GM21529 (cell line): ENCODE data around the gene REEP2.

Experiments
- ATAC-seq: cut with Tn5 transposase; IDR thresholded peaks from one replicate; pipeline ENCODE4 v1.9.1; 2021; ENCODE audit not compliant: unreplicated experiment

The REEP2 gene

DNA sequence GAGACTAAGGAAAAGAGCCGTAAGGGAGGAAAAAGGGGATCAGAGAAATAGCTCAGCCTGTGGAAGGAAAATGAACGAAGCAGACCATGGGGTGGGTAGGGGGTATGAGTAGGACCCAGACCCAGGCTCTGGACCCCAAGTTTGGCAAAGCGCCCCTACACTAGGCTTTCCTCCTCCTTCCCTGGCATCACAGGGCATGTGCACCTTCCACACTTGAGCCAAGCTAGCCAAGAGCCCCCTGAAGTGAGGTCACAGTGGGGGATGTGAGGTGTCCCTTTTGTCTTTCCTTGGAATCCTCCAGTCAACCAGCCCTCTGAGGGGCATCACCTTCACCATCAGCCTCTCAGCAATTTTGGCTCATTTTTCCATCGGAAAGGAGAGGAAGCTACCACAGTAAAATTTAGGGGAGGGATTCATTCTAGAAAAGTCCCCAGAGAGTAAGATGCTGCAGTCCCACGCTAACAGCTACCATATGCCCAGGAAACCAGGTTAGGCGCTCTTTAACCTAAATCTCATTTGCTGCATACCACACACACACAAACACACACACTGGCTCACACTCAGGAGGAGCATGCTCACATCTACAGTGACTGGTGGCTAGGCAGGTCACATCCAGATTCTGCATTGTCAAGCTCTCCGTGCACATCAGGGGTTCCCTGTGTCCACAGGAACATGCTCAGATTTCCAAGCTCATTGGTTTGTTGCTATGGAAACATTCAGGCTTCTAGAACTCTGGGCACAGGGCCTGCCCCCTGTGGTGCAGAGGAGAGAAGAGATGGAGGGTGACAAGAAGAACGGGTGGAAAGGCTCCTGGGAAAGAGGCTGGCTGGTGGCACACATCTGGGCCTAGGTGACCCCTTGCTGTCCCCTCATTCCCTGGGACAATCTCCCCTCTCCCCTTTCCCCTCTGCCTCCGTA is 9.9 kb downstream of the REEP2 start:
- ATAC-seq, result no peak

DNA sequence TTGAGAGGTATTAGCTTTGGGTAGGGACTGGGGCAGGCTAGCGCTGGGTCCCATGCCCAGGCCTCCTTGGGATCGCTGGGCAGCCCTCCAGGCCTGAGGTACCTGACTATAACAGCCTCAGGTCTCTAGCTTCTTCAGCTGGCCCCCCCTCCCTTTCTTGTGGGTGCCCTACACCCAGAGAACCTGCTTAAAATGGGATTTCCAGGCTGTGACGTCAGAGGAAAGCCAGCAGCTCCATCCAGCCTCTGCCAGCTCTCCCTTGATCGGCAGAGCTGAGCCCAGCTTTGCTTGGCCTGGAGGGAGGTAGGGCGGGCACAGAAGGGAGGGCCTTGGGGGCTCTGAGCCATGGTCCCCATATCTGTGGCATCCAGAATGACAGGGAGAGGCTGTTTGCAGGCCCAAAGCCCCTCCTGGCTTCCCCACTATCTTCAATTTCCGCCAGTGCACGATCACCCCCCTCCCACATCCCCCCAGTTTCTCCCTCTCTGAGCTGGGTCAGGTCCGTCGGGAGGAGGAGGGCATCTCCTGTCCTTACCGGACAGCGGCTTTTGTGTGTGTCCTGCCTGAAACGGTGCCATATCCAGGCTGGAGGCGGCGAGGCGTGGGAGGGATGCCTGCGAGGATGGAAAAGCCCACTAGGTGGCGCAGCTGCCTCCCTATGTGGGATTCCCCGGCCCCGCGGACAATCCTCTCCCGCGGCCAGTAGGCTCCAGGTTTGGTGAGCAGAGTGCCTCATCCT is 10.8 kb downstream of the REEP2 start:
- ATAC-seq, result peak; percentile 88

DNA sequence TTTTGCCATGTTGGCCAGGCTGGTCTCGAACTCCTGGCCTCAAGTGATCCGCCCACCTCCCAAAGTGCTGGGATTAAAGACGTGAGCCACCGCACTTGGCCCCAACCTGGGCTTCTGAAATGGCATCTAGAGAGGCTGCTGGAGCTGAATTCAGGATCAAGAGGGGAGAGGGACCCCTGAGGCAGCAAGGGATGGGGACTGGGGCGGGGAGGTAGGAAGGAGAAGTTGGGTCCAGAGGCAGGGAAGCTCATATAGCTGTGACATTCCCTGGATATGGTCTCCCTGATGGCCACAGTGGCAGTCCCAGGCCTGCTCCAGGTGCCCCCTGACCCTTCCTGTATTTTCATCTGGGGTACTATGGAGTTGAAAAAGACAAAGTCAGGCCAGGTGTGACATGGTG is 12.1 kb downstream of the REEP2 start:
- no peak for ATAC-seq

DNA sequence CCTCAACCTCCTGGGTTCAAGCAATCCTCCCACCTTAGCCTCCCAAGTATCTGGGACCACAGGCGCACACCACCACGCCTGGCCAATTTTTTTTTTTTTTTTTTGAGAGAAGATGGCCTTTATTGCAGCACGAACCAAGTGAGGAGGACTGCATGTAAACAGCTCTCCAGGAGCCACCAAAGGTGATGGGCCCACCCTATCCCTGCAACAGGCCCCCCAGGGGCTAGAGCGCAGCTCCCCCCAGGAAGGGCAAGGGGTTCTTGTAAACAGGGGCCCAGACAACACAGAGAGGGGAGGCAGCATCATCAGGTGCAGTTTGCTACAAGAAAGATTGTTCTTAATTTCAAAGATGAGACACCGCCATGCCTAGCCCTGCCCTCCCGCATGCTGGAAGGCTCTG is 13.9 kb downstream of the REEP2 start:
- no peak for ATAC-seq

DNA sequence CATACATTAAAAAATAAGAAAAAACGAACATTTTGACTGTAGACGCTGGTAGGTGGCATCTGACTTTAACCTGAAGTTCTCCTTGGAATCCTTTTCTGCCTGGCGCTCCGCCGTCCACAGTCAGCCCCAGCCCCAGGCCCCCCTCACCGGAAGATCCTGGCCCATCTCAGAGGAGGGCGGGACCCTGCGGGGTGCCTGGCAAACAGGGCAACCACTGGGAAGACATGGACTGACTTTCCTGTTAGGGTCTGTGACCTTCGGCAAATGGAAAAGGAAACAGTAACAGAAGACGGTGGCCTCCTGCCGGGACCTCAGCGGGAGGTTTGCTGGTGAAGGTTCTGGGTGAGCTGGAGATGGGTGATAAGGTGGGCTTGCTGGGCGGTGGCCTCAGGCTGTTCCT is 14.7 kb downstream of the REEP2 start:
- ATAC-seq, result no peak

DNA sequence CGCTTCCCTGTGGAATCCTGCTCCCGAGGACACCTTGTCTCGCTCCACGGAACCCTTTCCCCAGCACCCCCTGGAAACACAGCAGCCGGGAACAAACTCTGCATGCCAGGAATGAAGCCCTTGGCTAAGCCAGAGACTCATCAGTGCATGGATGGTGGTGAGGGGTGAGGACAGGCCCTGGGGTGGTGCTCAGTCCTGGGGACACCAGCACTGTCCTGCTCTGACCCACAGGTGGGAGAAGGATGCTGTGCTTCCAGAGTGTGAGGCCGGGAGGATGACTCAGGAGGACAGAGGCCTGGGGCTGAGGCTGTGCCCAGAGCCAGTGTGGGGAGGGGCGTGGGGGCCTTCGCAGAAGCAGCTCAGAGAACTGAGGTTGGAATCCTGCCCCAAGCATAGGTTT is 15.3 kb downstream of the REEP2 start:
- ATAC-seq, result no peak

DNA sequence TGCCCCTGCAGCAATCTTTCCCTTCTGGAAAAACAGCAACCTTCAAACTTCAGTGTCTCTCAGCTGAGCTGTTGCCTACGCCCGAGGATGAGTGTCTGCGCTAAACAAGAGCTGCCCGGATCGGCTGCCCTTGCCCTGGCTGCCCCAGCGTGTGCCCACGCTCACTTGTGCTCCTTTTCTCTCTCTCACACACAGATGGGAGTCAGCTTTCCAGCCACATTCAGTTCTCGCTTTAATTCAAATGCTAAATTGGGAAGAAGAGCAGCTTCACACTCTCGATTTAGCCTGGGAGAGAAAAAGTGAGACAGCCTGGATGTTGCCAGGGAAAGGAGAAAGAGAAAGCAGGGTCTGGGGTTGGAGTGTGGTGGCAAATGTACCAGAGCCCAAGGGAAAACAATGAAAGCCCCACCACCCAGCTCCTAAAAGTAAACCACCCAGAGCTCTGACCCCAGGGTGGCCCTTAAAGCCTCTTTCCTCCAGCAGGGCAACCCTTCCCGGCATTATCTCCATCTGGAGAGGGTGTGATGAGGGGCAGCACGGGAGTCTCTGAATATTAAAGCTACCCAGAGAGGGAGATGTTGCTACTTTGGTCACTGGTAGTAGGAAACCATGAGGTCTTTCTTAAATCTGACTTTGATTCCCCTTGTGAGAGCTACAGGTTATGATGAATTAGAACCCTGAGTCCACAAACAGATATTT is 16.5 kb downstream of the REEP2 start:
- ATAC-seq, result no peak

DNA sequence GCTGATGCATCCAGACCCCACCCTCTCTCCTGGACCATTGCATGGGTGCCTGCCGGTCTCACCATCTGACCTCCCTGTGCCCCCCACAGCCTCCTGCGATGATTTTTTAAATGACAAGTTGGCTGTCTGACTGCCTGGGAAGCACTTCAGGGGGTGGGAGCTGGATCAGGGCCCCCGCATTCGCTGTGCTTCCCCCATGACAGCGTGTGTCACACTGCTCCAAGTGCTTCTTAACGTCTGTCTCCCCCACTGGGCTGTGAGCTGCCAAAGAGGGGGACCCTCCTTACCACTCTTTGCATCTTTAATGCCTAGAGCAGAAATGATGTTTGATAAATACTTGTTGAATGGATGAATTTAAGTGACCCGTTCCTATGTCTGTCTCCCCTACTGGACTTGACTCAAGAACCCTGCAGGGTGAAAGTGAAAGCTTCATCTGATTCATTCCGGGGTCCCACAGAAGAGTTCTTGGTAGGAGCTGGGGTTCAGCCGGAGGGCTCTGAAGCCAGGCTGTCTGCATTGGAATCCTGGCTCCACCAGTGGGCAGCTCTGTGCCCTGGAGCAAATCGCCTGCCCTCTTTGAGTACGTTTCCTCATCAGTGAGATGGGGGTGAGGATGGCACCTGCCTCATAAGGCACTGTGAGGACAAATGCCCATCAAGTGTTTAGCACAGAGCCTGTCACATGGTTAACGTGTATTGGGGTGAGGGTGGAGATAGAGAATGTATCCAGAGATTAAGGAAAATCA is 18.8 kb downstream of the REEP2 start:
- ATAC-seq, result no peak

DNA sequence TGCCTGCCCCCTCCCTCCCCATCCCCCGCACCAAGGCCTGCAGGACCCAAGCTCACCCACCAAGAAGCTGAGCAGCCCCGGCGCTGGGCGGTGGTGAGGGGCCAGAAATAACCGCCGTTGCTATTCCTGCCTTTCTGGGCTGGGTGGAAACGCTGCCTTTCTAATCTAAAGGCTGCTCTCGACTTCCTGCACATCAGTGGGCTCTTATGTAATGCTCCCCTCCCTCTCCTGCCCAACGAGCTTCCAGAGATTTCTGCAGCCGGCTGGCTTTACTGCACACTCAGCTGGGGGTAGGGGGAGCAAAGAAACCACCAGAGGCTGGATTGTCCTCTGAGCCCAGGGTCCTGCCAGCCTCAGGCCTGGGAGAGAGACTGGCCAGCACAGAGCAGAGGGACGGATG is 19.5 kb downstream of the REEP2 start:
- no peak for ATAC-seq

DNA sequence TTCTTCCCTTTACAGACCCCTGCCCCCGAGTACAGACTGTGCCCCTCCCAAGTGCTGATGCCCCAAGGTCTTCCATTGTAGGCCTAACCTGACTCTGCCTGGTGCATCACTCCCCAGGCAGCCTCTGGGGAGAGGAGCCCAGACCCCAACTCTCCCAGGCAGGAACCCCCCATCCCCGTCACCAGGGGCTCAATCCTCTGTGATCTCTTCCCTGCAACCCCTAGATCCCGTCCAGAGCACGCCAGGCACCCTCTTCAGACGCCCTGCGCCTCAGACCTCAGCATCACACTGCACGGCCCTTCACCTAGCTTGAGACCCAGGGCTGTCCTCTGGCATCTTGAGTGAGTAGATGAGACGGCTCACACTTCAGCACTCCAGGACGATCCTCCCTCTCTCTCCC is 20.0 kb downstream of the REEP2 start:
- no peak for ATAC-seq

DNA sequence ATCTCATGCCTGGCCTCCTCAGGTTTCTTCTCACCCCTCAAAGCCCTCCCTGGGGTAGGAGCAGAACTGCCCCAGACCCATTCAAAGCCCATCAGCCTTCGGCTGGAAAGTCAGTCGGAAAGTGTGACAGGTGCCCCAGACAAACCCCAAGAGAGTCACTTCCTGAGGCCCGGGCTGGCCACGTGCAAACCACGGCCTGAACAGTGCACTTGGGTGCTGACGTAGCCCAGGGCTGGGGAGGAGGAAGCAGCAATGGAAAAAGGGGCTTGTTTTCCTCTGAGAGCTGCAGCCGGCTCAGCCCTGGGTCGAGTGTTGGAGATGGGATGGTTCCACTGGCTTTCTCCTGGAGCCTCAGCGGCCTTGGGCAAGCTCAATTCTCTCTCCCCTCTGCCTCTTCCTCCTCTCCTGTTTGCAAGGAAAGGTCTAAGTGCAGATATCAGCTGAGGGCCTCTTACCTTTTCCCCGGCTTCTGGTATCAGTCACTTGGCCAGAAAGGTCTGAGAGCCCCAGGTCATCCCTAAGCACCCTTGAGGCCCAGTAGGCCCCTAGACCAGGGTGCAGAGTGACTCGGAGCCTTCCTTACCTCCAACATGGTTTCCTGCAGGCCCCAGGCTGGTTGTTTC is 20.6 kb downstream of the REEP2 start:
- peak; percentile 33 for ATAC-seq

DNA sequence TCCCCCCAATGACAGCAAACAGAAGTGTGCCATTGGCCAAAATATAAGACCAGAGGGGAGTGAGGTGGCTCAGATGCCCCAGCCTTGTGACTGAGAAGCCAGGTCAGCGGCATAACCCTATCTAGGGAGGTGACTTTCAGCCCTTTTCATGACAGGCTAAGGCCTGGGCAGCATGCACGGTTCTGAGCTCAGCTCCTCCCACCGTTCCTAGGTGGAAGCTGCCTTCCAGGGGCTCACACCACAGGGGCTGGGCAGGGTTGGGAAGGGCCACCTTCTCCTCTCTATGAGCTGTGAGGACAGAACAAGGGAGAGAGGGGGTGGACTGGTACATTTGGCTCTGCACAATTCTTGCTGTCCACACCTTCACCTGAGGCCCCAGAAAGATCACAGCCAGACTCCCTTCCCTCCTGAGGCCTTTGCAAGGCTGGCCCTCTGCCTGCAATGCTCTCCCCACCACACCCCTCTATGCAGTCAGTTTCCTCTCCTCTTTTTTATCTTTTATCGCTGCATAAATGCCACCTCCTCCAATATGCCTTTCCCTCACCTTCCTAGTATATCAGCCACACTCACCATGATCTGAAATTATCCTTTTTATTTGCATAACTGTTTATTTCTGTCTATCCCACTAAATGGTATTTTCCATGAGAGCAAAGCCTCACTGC is 21.3 kb downstream of the REEP2 start:
- ATAC-seq, result no peak

DNA sequence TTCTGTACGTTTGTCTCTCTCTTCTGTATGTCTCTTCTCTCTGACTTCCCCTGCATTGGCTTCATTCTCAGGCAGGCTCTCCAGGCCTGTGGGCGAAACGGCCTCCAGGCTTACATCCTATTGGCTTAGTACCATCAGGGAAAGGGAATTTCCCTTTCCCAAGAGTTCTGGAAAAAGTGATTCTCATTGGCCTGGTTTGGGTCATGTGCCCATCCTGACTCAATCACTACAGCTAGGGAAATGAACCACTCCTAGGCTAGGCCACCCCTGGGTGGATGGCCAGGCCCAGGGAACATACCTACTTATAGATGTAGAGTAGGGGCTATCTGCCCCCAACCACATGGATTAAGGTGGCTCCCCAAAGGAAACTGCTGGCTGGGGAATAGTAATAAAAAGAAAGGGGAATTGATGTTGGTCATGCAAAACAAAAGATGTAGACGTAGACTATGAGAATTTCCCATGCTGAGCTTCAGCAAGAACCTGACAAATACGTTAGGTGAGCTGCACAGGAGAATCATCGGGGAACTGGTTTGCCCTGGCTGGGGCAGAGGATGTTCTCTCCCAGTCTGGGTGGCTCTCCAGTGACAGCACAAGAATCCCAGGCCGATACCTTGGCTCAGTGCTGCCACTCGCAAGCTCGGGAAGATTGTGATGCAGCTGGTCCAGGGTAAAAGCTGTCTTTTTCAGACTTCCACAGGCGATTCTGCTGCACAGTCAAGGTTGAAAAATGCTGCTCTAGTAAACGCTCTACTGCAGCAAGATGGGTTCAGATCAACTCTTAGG is 22.7 kb downstream of the REEP2 start:
- ATAC-seq, result no peak

DNA sequence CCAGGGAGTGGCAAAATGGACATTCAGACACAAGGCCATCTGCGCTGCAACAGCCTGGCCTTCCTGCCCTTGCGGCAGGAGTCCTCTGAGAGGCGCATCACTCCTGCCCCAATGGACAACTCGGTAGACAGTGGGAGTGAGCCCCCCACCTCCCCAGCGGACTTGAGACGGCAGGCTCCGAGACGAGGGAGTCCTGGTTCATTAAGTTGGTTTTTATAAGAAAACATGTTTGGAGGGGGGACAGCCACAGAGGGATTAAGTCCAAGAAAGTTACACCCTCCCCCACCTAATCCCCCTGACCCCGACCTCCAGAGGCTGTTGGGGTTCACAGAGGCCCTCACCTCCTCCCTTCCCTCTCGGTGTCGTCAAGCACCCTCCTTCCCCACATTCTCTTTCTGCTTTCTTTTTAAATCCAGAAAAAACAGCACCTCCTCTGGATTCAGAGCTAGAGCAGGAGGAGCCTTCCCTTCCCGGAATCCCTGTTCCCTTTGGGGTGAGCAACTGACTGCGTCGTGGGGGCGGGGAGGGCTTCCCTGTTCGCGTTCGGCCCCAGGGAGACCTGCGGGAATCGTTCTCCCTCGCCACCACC is 24.7 kb downstream of the REEP2 start:
- no peak for ATAC-seq

DNA sequence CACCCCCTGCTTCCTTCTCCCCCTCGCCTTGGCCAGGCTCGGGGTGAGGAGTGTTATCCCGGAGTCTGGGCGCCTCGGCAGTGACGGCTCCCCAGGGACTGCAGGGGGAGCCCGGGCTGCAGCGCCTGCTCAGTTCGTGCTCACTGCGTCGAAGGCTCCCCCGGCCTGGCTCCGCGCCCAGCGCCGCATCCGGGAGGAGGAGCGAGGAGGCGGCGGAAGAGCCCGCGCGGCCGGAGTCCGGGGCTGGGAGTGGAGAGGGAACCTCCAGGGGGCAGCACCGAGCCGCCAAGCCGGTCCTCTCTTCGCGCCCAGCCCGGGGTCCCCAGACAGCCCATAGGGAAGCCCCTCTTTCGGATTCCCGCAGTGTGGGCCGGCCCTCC is 25.1 kb downstream of the REEP2 start:
- peak; percentile 53 for ATAC-seq

DNA sequence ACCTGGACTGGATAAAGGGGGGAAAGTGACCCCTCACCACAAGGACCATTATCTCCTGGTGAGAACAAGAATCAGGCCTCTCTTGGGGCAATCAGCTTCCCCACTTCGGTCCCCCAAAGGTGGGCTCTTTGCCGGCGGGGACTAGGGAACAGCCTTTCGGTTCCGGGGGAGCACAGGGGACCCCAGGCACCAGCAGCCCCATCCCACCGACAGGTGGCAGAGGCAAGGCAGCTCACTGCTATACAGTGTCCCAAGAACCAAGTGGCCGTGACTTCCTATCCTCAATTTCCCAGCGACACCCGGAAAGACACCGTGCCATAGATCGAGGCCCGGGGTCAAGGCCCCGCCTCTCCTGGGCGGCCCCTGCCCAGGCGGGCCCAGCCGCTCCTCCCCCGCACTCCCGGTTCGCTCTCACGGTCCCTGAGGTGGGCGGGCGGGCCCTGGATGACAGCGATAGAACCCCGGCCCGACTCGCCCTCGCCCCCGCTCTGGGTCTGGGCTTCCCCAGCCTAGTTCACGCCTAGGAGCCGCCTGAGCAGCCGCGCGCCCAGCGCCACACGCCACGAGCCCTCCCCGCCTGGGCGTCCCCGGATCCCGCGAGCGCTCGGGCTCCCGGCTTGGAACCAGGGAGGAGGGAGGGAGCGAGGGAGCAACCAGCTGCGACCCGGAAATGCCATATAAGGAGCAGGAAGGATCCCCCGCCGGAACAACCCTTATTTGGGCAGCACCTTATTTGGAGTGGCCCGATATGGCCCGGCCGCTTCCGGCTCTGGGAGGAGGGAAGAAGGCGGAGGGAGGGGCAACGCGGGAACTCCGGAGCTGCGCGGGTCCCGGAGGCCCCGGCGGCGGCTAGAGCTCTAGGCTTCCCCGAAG is 25.8 kb downstream of the REEP2 start:
- ATAC-seq, result peak; percentile 75

DNA sequence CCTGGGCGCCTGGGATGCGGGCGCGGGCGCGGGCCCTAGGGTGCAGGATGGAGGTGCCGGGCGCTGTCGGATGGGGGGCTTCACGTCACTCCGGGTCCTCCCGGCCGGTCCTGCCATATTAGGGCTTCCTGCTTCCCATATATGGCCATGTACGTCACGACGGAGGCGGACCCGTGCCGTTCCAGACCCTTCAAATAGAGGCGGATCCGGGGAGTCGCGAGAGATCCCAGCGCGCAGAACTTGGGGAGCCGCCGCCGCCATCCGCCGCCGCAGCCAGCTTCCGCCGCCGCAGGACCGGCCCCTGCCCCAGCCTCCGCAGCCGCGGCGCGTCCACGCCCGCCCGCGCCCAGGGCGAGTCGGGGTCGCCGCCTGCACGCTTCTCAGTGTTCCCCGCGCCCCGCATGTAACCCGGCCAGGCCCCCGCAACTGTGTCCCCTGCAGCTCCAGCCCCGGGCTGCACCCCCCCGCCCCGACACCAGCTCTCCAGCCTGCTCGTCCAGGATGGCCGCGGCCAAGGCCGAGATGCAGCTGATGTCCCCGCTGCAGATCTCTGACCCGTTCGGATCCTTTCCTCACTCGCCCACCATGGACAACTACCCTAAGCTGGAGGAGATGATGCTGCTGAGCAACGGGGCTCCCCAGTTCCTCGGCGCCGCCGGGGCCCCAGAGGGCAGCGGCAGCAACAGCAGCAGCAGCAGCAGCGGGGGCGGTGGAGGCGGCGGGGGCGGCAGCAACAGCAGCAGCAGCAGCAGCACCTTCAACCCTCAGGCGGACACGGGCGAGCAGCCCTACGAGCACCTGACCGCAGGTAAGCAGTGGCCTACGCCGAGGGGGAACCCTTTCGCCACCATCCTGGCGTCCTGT is 26.6 kb downstream of the REEP2 start, which contains the start of gene EGR1:
TSS of gene EGR1 (plus strand) at position 219 of the 864 bp plus-strand sequence. CDS start at position 502, 283 bp downstream.
- peak; percentile 54 for ATAC-seq
